Epithelial cell of proximal tubule (primary cell): ENCODE measurements around the gene RANBP1. TPM values are rescaled to one million over a fixed set of nuclear protein-coding genes. Genes with fewer than 3 reads are reported as not detected.

Experiments
- DNase-seq: peaks from one replicate; pipeline ENCODE4 v3.0.0-alpha.2; 2011; ENCODE audit warnings: low read depth
- H3K4me3 ChIP-seq: 2 replicates; pipeline ENCODE4 v1.5.1; 2011; ENCODE audit warnings: low read depth, mild to moderate bottlenecking, low read length
- CTCF ChIP-seq: conservative IDR thresholded peaks from 2 replicates; pipeline ENCODE4 v1.5.1; 2012; ENCODE audit warnings: low read depth, mild to moderate bottlenecking, low read length
- total RNA-seq: library from RNA; depleted of rRNA; stranded (reverse); fragments of >200 nt; gene quantifications from 2 replicates; pipeline ENCODE4 v1.2.3, GENCODE V29; 2015

RANBP1 gene
- total RNA-seq, 1 donor from 2014 or later = 1,034 TPM

- no peak for TF ChIP-seq CTCF
- no peak overlapping the region for H3K4me3 ChIP-seq
- no peak for DNase-seq
Measured at GRCh38 chr22:20172141-20172613, 56.3 kb downstream of the RANBP1 start.

- no peak for TF ChIP-seq CTCF
- DNase-seq = no peak
- H3K4me3 ChIP-seq = no peak overlapping the region
Measured at GRCh38 chr22:20173246-20173645, 57.3 kb downstream of the RANBP1 start.

- no peak overlapping the region for H3K4me3 ChIP-seq
- DNase-seq = no peak
- no peak for TF ChIP-seq CTCF
Measured at GRCh38 chr22:20173772-20174171, 57.9 kb downstream of the RANBP1 start.

- H3K4me3 ChIP-seq = no peak overlapping the region
- DNase-seq = no peak
- peak; percentile 28 for TF ChIP-seq CTCF
Measured at GRCh38 chr22:20174785-20175596, 59.1 kb downstream of the RANBP1 start.

- DNase-seq = no peak
- no peak for TF ChIP-seq CTCF
- H3K4me3 ChIP-seq = no peak overlapping the region
Measured at GRCh38 chr22:20175597-20175900, 59.6 kb downstream of the RANBP1 start.

GRCh38 chr22:20176421-20177085 is 60.6 kb downstream of the RANBP1 start:
- no peak for TF ChIP-seq CTCF
- no peak overlapping the region for H3K4me3 ChIP-seq
- DNase-seq = no peak

Other genes with a start within 250 kb of the RANBP1 start
- gene COMT, start 174.3 kb upstream of the RANBP1 start, total RNA-seq = 233 and 272 TPM in 2 replicates
- gene TXNRD2, start 174.3 kb upstream of the RANBP1 start, total RNA-seq = 5.8 and 34.7 TPM in 2 replicates
- gene ARVCF, start 99.3 kb upstream of the RANBP1 start, total RNA-seq = 53.2 and 109 TPM in 2 replicates
- 14.8 and 30.0 TPM in 2 replicates for gene TANGO2, start 95.0 kb upstream of the RANBP1 start, total RNA-seq
- 26.3 and 26.5 TPM in 2 replicates for gene DGCR8, start 35.9 kb upstream of the RANBP1 start, total RNA-seq
- 21.3 and 52.7 TPM in 2 replicates for gene TRMT2A, start 1.1 kb downstream of the RANBP1 start, total RNA-seq
- 14.8 and 37.8 TPM in 2 replicates for gene ZDHHC8, start 15.7 kb downstream of the RANBP1 start, total RNA-seq
- gene CCDC188, start 35.0 kb downstream of the RANBP1 start, total RNA-seq = 0.36 TPM in 1 of 2 replicates, not detected in the other
- 12.1 and 18.6 TPM in 2 replicates for gene RTN4R, start 152.2 kb downstream of the RANBP1 start, total RNA-seq
- gene DGCR6L, start 204.0 kb downstream of the RANBP1 start, total RNA-seq = 56.9 and 65.2 TPM in 2 replicates